Naive thymus-derived CD4-positive, alpha-beta T cell (primary cell): Measurements from ENCODE around the gene KCNH1. TPM values are rescaled to one million over a fixed set of nuclear protein-coding genes. Genes with fewer than 3 reads are reported as not detected.
"Not testable (repeated sequence)": the region's sequence is repeated elsewhere in the genome, so short reads cannot be mapped to it uniquely, and the experiment has no call there.

Experiments
- ATAC-seq: fragments of 150-1000 bp; cut with Tn5 transposase; 2 replicates; pipeline ENCODE4 v1.10.0; 2021; ENCODE audit warnings: mild to moderate bottlenecking, moderate library complexity
- CTCF ChIA-PET: fragments of 350-600 bp; sonication (Branson Sonifier 250); formaldehyde crosslinking; loops from one replicate; lab custom pipeline; 2021; ENCODE audit warnings: antibody characterized with exemption; lab: Charles Lee
- POLR2A ChIA-PET: fragments of 350-600 bp; sonication (Branson Sonifier 250); formaldehyde crosslinking; loops from one replicate; lab custom pipeline; 2021; ENCODE audit warnings: antibody characterized with exemption, inconsistent platforms; lab: Charles Lee
- DNase-seq, 9 donors: peaks; one replicate each; pipeline versions ENCODE4 v3.0.0 to v3.0.0-alpha.2; 2020 to 2022; ENCODE audit warnings: mixed read lengths in 1 of 9
- H3K27ac ChIP-seq: one replicate; pipeline ENCODE4 v1.7.0; 2013; ENCODE audit warnings: mild to moderate bottlenecking, low read depth, low read length, moderate library complexity
- H3K27me3 ChIP-seq, 2 donors: one replicate each; pipeline ENCODE4 v1.7.0; 2013; ENCODE audit warnings: low read length in 2 of 2, mild to moderate bottlenecking in 2 of 2, moderate library complexity in 2 of 2; ENCODE audit not compliant: control insufficient read depth in 2 of 2, insufficient read depth in 2 of 2
- H3K36me3 ChIP-seq, 3 experiments: 1 replicate in 2 of 3; 2 replicates in 1 of 3; pipeline ENCODE4 v1.7.0; 2013; ENCODE audit warnings: low read length in 3 of 3, mild to moderate bottlenecking in 3 of 3, moderate library complexity in 1 of 3; ENCODE audit not compliant: insufficient read depth in 3 of 3, control insufficient read depth in 2 of 3
- H3K4me1 ChIP-seq, 2 donors: one replicate each; pipeline ENCODE4 v1.7.0; 2013; ENCODE audit warnings: low read length in 2 of 2, mild to moderate bottlenecking in 2 of 2, moderate library complexity in 1 of 2; ENCODE audit not compliant: control insufficient read depth in 2 of 2, insufficient read depth in 2 of 2
- H3K4me3 ChIP-seq: 2 replicates; pipeline ENCODE4 v1.7.0; 2013; ENCODE audit warnings: mild to moderate bottlenecking, low read length
- H3K9me3 ChIP-seq, 3 experiments: 1 replicate in 2 of 3; 2 replicates in 1 of 3; pipeline ENCODE4 v1.7.0; 2013; ENCODE audit warnings: low read length in 3 of 3; ENCODE audit not compliant: control insufficient read depth in 2 of 3
- H3K27ac Mint-ChIP-seq, 9 donors: one replicate each; pipeline ENCODE4 v1.8.0; 2020 to 2022; ENCODE audit warnings: mixed read lengths in 9 of 9, mild to moderate bottlenecking in 8 of 9, moderate library complexity in 5 of 9, inconsistent platforms in 2 of 9
- H3K27me3 Mint-ChIP-seq, 5 donors: one replicate each; pipeline ENCODE4 v1.8.0; 2021 to 2022; ENCODE audit warnings: mixed read lengths in 5 of 5, mild to moderate bottlenecking in 1 of 5
- H3K36me3 Mint-ChIP-seq, 5 donors: one replicate each; pipeline ENCODE4 v1.8.0; 2020 to 2022; ENCODE audit warnings: mixed read lengths in 5 of 5, mild to moderate bottlenecking in 3 of 5, inconsistent platforms in 1 of 5
- H3K4me1 Mint-ChIP-seq, 7 donors: one replicate each; pipeline ENCODE4 v1.8.0; 2020 to 2022; ENCODE audit warnings: mixed read lengths in 7 of 7, mild to moderate bottlenecking in 3 of 7, inconsistent platforms in 1 of 7
- H3K4me3 Mint-ChIP-seq, 10 donors: one replicate each; pipeline ENCODE4 v1.8.0; 2020 to 2022; ENCODE audit warnings: mild to moderate bottlenecking in 10 of 10, mixed read lengths in 10 of 10, moderate library complexity in 6 of 10, inconsistent platforms in 2 of 10
- H3K9me3 Mint-ChIP-seq, 11 donors: one replicate each; pipeline ENCODE4 v1.8.0; 2020 to 2022; ENCODE audit warnings: mixed read lengths in 11 of 11, mild to moderate bottlenecking in 4 of 11, inconsistent platforms in 1 of 11, moderate library complexity in 1 of 11
- intact Hi-C, 2 donors: fragments of 100-400 bp; cut with micrococcal nuclease; formaldehyde crosslinking; loops; one replicate each; pipeline ENCODE4 v1.15.1; 2023
- polyA plus RNA-seq, 2 donors: library from polyadenylated mRNA; unstranded; fragments of 300-500 nt; fragmentation: Illumina TruSeq; gene quantifications; one replicate each; pipeline ENCODE4 v1.2.3, GENCODE V29; 2021
- total RNA-seq, 6 experiments: library from RNA in 5 of 6; stranded (reverse) in 5 of 6; gene quantifications; 1 replicate in 5 of 6; 2 replicates in 1 of 6; pipeline ENCODE4 v1.2.3 and lab custom pipeline; 2021 to 2026

The KCNH1 gene
- total and polyA plus RNA-seq, 7 experiments from 2014 or later, result not detected

GRCh38 chr1:211089536-211089935 is 44.4 kb downstream of the KCNH1 start:
- POLR2A ChIA-PET, result no interaction called here
- Mint-ChIP-seq H3K4me1 (no peaks in the 10 kb centered on the region), H3K27me3 (peaks cover 5 to 16% (median 11%) of the 10 kb centered on the region in 5 donors), H3K4me3 (no peak overlapping the region), H3K36me3 (no peaks in the 10 kb centered on the region), H3K9me3 (peaks cover 0 to 3% (median 0%) of the 10 kb centered on the region in 11 donors), H3K27ac (no peak overlapping the region)
- Histone ChIP-seq H3K27me3 (no peaks in the 10 kb centered on the region), H3K9me3 (no peaks in the 10 kb centered on the region), H3K4me1 (no peaks in the 10 kb centered on the region), H3K27ac (no peak overlapping the region), H3K4me3 (no peak overlapping the region), H3K36me3 (no peaks in the 10 kb centered on the region)
- CTCF ChIA-PET, result no interaction called here
- ATAC-seq, result no peak
- intact Hi-C loops, result no loop called here
- no peak for DNase-seq

- POLR2A ChIA-PET, result no interaction called here
- intact Hi-C loops, result no loop called here
Observed at GRCh38 chr1:211088156-211088555, 45.8 kb downstream of the KCNH1 start.

GRCh38 chr1:211082824-211083223 is 51.1 kb downstream of the KCNH1 start:
- H3K4me3 ChIP-seq, result no peak overlapping the region
- Mint-ChIP-seq H3K27me3 (peaks cover 0 to 11% (median 5%) of the 10 kb centered on the region in 5 donors), H3K36me3 (no peaks in the 10 kb centered on the region), H3K9me3 (peaks cover 0 to 3% (median 0%) of the 10 kb centered on the region in 11 donors), H3K27ac (no peak overlapping the region), H3K4me3 (no peak overlapping the region), H3K4me1 (no peaks in the 10 kb centered on the region)
- ChIA-PET CTCF (interaction anchor here (0.5 kb wide), 1 partner anchor 124 kb away, joined by 4 read pairs; no protein-coding TSS in a partner anchor), POLR2A (no interaction called here)
- no peaks in the 10 kb centered on the region for H3K27me3 ChIP-seq
- no peak for ATAC-seq
- intact Hi-C loops, result no loop called here
- no peaks in the 10 kb centered on the region for H3K4me1 ChIP-seq
- H3K9me3 ChIP-seq, result no peaks in the 10 kb centered on the region
- H3K36me3 ChIP-seq, result no peaks in the 10 kb centered on the region
- no peak for DNase-seq
- H3K27ac ChIP-seq, result no peak overlapping the region

More at GRCh38 chr1:211088156-211088555, 45.8 kb downstream of the KCNH1 start:
- H3K36me3 Mint-ChIP-seq, result no peaks in the 10 kb centered on the region
- no peak overlapping the region for H3K27ac Mint-ChIP-seq
- H3K4me1 Mint-ChIP-seq, result no peaks in the 10 kb centered on the region
- Histone ChIP-seq H3K27ac (no peak overlapping the region), H3K27me3 (no peaks in the 10 kb centered on the region), H3K4me1 (no peaks in the 10 kb centered on the region), H3K9me3 (no peaks in the 10 kb centered on the region), H3K36me3 (no peaks in the 10 kb centered on the region), H3K4me3 (no peak overlapping the region)
- DNase-seq (no peak), ATAC-seq (no peak)
- H3K27me3 Mint-ChIP-seq, result peaks cover 5 to 15% (median 7%) of the 10 kb centered on the region in 5 donors
- no peak overlapping the region for H3K4me3 Mint-ChIP-seq
- CTCF ChIA-PET, result no interaction called here
- peaks cover 0 to 3% (median 0%) of the 10 kb centered on the region in 11 donors for H3K9me3 Mint-ChIP-seq

GRCh38 chr1:211081447-211081846 is 52.5 kb downstream of the KCNH1 start:
- POLR2A ChIA-PET, H3K4me3 ChIP-seq, H3K27ac Mint-ChIP-seq, H3K4me3 Mint-ChIP-seq, H3K27ac ChIP-seq, ATAC-seq, H3K4me1 Mint-ChIP-seq, H3K36me3 Mint-ChIP-seq, H3K27me3 ChIP-seq, intact Hi-C loops, H3K9me3 Mint-ChIP-seq, H3K9me3 ChIP-seq, H3K4me1 ChIP-seq, H3K36me3 ChIP-seq, CTCF ChIA-PET, DNase-seq: not testable (repeated sequence)
- H3K27me3 Mint-ChIP-seq, result peaks cover 4 to 20% (median 6%) of the 10 kb centered on the region in 5 donors

GRCh38 chr1:211068976-211069375 is 65.0 kb downstream of the KCNH1 start:
- ATAC-seq (no peak), DNase-seq (no peak)
- no peak overlapping the region for H3K27ac Mint-ChIP-seq
- no peaks in the 10 kb centered on the region for H3K4me1 ChIP-seq
- H3K36me3 ChIP-seq, result no peaks in the 10 kb centered on the region
- no peaks in the 10 kb centered on the region for H3K36me3 Mint-ChIP-seq
- H3K27me3 ChIP-seq, result no peaks in the 10 kb centered on the region
- H3K4me3 Mint-ChIP-seq, result no peak overlapping the region
- H3K9me3 Mint-ChIP-seq, result peaks cover 0 to 18% (median 6%) of the 10 kb centered on the region in 11 donors
- ChIA-PET POLR2A (no interaction called here), CTCF (no interaction called here)
- H3K9me3 ChIP-seq, result no peaks in the 10 kb centered on the region
- peaks cover 4 to 22% (median 17%) of the 10 kb centered on the region in 5 donors for H3K27me3 Mint-ChIP-seq
- intact Hi-C loops, result no loop called here
- no peak overlapping the region for H3K27ac ChIP-seq
- no peaks in the 10 kb centered on the region for H3K4me1 Mint-ChIP-seq
- H3K4me3 ChIP-seq, result no peak overlapping the region

GRCh38 chr1:211066781-211067384 is 67.1 kb downstream of the KCNH1 start:
- H3K4me3 Mint-ChIP-seq, result no peak overlapping the region
- Histone ChIP-seq H3K36me3 (no peaks in the 10 kb centered on the region), H3K4me3 (no peak overlapping the region), H3K9me3 (no peaks in the 10 kb centered on the region), H3K27me3 (no peaks in the 10 kb centered on the region), H3K4me1 (no peaks in the 10 kb centered on the region), H3K27ac (no peak overlapping the region)
- H3K27me3 Mint-ChIP-seq, result peaks cover 0 to 31% (median 17%) of the 10 kb centered on the region in 5 donors
- peaks cover 0 to 4% (median 0%) of the 10 kb centered on the region in 5 donors for H3K36me3 Mint-ChIP-seq
- H3K4me1 Mint-ChIP-seq, result no peaks in the 10 kb centered on the region
- DNase-seq (no peak), ATAC-seq (no peak)
- H3K27ac Mint-ChIP-seq, result no peak overlapping the region
- CTCF ChIA-PET, result no interaction called here
- POLR2A ChIA-PET, result no interaction called here
- intact Hi-C loops, result no loop called here
- H3K9me3 Mint-ChIP-seq, result peaks cover 0 to 15% (median 7%) of the 10 kb centered on the region in 11 donors

GRCh38 chr1:211041838-211042237 is 92.1 kb downstream of the KCNH1 start:
- POLR2A ChIA-PET, CTCF ChIA-PET: not testable (repeated sequence)

More at GRCh38 chr1:211041838-211042237, 92.1 kb downstream of the KCNH1 start:
- H3K4me1 Mint-ChIP-seq, H3K36me3 Mint-ChIP-seq, H3K36me3 ChIP-seq, H3K4me3 ChIP-seq, H3K9me3 Mint-ChIP-seq, intact Hi-C loops, H3K27me3 ChIP-seq, H3K4me1 ChIP-seq, DNase-seq, ATAC-seq, H3K27ac ChIP-seq, H3K27ac Mint-ChIP-seq, H3K9me3 ChIP-seq, H3K4me3 Mint-ChIP-seq: not testable (repeated sequence)
- peaks cover 0 to 38% (median 21%) of the 10 kb centered on the region in 5 donors for H3K27me3 Mint-ChIP-seq
